ENCODE data around the gene C5orf24.

DNA sequence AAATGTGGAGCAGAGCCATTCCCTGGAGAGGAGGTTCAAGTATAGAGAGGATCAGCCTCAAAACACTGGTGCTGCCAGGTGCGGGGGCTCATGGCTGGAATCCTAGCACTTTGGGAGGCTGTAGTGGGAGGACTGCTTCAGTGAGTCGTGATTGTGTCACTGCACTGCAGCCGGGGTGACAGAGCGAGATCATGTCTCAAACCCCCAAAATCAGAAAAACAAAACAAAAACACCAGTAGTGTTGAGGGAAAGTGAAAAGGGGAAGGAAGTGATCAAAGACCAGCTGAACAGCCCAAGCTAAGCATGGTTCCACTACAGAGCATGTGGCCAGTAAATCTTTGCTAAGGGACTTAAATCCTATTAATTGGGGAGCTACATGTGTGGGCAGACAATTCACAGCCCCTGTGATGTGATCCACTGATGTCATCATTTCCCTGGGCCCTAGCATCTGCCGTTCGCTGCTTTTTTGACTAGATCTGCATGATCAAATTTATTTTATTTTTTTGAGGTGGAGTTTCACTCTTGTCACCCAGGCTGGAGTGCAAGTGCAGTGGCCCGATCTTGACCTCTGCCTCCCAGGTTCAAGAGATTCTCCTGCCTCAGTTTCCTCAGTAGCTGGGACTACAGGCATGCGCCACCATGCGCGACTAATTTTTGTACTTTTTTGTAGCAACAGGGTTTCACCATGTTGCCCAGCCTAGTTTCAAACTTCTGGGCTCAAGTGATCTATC, 56.5 kb downstream of the C5orf24 start:
- TF ChIP-seq, protein P1, sequence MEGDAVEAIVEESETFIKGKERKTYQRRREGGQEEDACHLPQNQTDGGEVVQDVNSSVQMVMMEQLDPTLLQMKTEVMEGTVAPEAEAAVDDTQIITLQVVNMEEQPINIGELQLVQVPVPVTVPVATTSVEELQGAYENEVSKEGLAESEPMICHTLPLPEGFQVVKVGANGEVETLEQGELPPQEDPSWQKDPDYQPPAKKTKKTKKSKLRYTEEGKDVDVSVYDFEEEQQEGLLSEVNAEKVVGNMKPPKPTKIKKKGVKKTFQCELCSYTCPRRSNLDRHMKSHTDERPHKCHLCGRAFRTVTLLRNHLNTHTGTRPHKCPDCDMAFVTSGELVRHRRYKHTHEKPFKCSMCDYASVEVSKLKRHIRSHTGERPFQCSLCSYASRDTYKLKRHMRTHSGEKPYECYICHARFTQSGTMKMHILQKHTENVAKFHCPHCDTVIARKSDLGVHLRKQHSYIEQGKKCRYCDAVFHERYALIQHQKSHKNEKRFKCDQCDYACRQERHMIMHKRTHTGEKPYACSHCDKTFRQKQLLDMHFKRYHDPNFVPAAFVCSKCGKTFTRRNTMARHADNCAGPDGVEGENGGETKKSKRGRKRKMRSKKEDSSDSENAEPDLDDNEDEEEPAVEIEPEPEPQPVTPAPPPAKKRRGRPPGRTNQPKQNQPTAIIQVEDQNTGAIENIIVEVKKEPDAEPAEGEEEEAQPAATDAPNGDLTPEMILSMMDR (IDR thresholded peaks at IDR 0.05) = no peak
- TF ChIP-seq EZH2 (IDR thresholded peaks at IDR 0.05; ENCODE audit: borderline replicate concordance, insufficient read depth, low read depth, low read length, poor library complexity, severe bottlenecking) = no peak
